Left ventricle myocardium inferior (tissue), 1 donor: Measurements from ENCODE around the gene TSPAN8. TPM values are rescaled to one million over a fixed set of nuclear protein-coding genes. Genes with fewer than 3 reads are reported as not detected.

Experiments
- DNase-seq: peaks from one replicate; pipeline ENCODE4 v3.0.0-alpha.2; 2020
- H3K27ac ChIP-seq: fragments of 200-600 bp; replicated peaks from 2 replicates; pipeline ENCODE4 v1.8.0; 2021
- H3K27me3 ChIP-seq: fragments of 200-600 bp; 2 replicates; pipeline ENCODE4 v1.8.0; 2021; ENCODE audit warnings: low read depth
- H3K36me3 ChIP-seq: fragments of 200-600 bp; 2 replicates; pipeline ENCODE4 v1.8.0; 2021
- H3K4me1 ChIP-seq: fragments of 200-600 bp; 2 replicates; pipeline ENCODE4 v1.8.0; 2021
- H3K4me3 ChIP-seq: fragments of 200-600 bp; 2 replicates; pipeline ENCODE4 v1.8.0; 2021; ENCODE audit warnings: mild to moderate bottlenecking, moderate library complexity
- H3K9me3 ChIP-seq: fragments of 200-600 bp; replicated peaks from 2 replicates; pipeline ENCODE4 v1.8.0; 2021
- CTCF ChIP-seq: fragments of 200-600 bp; IDR thresholded peaks from 2 replicates; pipeline ENCODE4 v1.8.0; 2021; ENCODE audit warnings: antibody characterized with exemption, mild to moderate bottlenecking, borderline replicate concordance
- intact Hi-C: fragments of 100-400 bp; cut with micrococcal nuclease; formaldehyde crosslinking; loops from one replicate; pipeline ENCODE4 v1.11.0; 2022
- total RNA-seq: library from RNA; stranded (reverse); fragmentation: NEBNext Ultra II Directional; extraction: Animal tissue kit (Norgen Biotek cat#: 25700); gene quantifications from one replicate; pipeline ENCODE4 v1.2.1, GENCODE V29; 2021
- donor health status: DM: no; HTN: yes; CAD: no; lungs with severe emphysema.

TSPAN8 gene
- total RNA-seq, 1 donor from 2014 or later = 0.41 TPM

- no peak overlapping the region for H3K27ac ChIP-seq
- H3K4me3 ChIP-seq = no peak overlapping the region
- no peak for TF ChIP-seq CTCF
- no peaks in the 10 kb centered on the region for H3K36me3 ChIP-seq
- peaks cover 7% of the 10 kb centered on the region for H3K9me3 ChIP-seq
- intact Hi-C loops = no loop called here
- H3K27me3 ChIP-seq = no peaks in the 10 kb centered on the region
- H3K4me1 ChIP-seq = no peaks in the 10 kb centered on the region
- DNase-seq = no peak
Measured at GRCh38 chr12:71144682-71145081, 13.1 kb downstream of the TSPAN8 start.

GRCh38 chr12:71142956-71143355, 14.8 kb downstream of the TSPAN8 start:
- Histone ChIP-seq H3K36me3 (no peaks in the 10 kb centered on the region), H3K4me3 (no peak overlapping the region), H3K4me1 (no peaks in the 10 kb centered on the region), H3K27ac (no peak overlapping the region), H3K27me3 (no peaks in the 10 kb centered on the region), H3K9me3 (no peaks in the 10 kb centered on the region)
- no peak for DNase-seq
- intact Hi-C loops = no loop called here
- no peak for TF ChIP-seq CTCF

GRCh38 chr12:71142016-71142415, 15.8 kb downstream of the TSPAN8 start:
- TF ChIP-seq CTCF = no peak
- no peak overlapping the region for H3K4me3 ChIP-seq
- H3K27me3 ChIP-seq = no peaks in the 10 kb centered on the region
- no peaks in the 10 kb centered on the region for H3K4me1 ChIP-seq
- intact Hi-C loops = no loop called here
- peak overlapping the region; percentile 16 for H3K27ac ChIP-seq
- no peak for DNase-seq
- no peaks in the 10 kb centered on the region for H3K9me3 ChIP-seq
- H3K36me3 ChIP-seq = no peaks in the 10 kb centered on the region

GRCh38 chr12:71141378-71141926, 16.3 kb downstream of the TSPAN8 start:
- H3K4me3 ChIP-seq = no peak overlapping the region
- no peaks in the 10 kb centered on the region for H3K36me3 ChIP-seq
- H3K27ac ChIP-seq = peak overlapping the region; percentile 16
- TF ChIP-seq CTCF = no peak
- no peaks in the 10 kb centered on the region for H3K9me3 ChIP-seq
- intact Hi-C loops = no loop called here
- DNase-seq = no peak
- no peaks in the 10 kb centered on the region for H3K4me1 ChIP-seq
- no peaks in the 10 kb centered on the region for H3K27me3 ChIP-seq

GRCh38 chr12:71139153-71139735, 18.6 kb downstream of the TSPAN8 start:
- Histone ChIP-seq H3K36me3 (no peaks in the 10 kb centered on the region), H3K9me3 (no peaks in the 10 kb centered on the region), H3K4me1 (no peaks in the 10 kb centered on the region), H3K27me3 (no peaks in the 10 kb centered on the region), H3K4me3 (no peak overlapping the region), H3K27ac (no peak overlapping the region)
- no peak for TF ChIP-seq CTCF
- DNase-seq = no peak
- intact Hi-C loops = no loop called here
